IMR-90 (cell line): Measurements from ENCODE around the gene NCS1. TPM values are rescaled to one million over a fixed set of nuclear protein-coding genes. Genes with fewer than 3 reads are reported as not detected.
A peak's percentile ranks its signal among the peaks of the same experiment; 100 is the strongest.

Source experiments
- ATAC-seq: fragments of 200-7000 bp; cut with Tn5 transposase; 2 replicates; pipeline ENCODE4 v1.9.1; 2020; ENCODE audit warnings: low read depth, mild to moderate bottlenecking, moderate library complexity
- BruUV-seq: library from RNA; stranded (reverse); fragments of 400-500 nt; replicated peaks from 2 replicates; lab custom pipeline; 2021; lab: Mats Ljungman, UMichigan
- CTCF ChIA-PET: fragments of 300-600 bp; formaldehyde crosslinking; extraction: SDS; loops from one replicate; lab custom pipeline; 2021; ENCODE audit warnings: antibody characterized with exemption; lab: Yijun Ruan, JAX
- POLR2A ChIA-PET: fragments of 300-600 bp; sonication (Branson Sonifier 250); formaldehyde crosslinking; loops from one replicate; lab custom pipeline; 2022; ENCODE audit warnings: antibody characterized with exemption; ENCODE audit not compliant: unreplicated experiment; lab: Charles Lee
- DNase-seq: peaks from one replicate; pipeline ENCODE4 v3.0.0; 2013
- H2AFZ ChIP-seq: replicated peaks from 2 replicates; pipeline ENCODE3; 2013; ENCODE audit warnings: low read length, mild to moderate bottlenecking; ENCODE audit not compliant: poor library complexity
- H2AK5ac ChIP-seq: 2 replicates; pipeline ENCODE4 v1.6.1; 2013; ENCODE audit warnings: low read depth, low read length, inconsistent platforms
- H2AK9ac ChIP-seq: replicated peaks from 2 replicates; pipeline ENCODE3; 2013; ENCODE audit warnings: mild to moderate bottlenecking, low read depth, low read length, moderate library complexity; ENCODE audit not compliant: poor library complexity
- H2BK120ac ChIP-seq: 2 replicates; pipeline ENCODE4 v1.6.1; 2013; ENCODE audit warnings: low read depth, low read length, inconsistent platforms
- H2BK15ac ChIP-seq: 3 replicates; pipeline ENCODE4 v1.6.1; 2013; ENCODE audit warnings: low read depth, low read length, inconsistent platforms
- H2BK20ac ChIP-seq: 2 replicates; pipeline ENCODE4 v1.6.1; 2013; ENCODE audit warnings: low read depth, mild to moderate bottlenecking, inconsistent platforms, low read length, moderate library complexity
- H2BK5ac ChIP-seq: 2 replicates; pipeline ENCODE4 v1.6.1; 2013; ENCODE audit warnings: mild to moderate bottlenecking, low read depth, low read length, inconsistent platforms; ENCODE audit not compliant: poor library complexity, severe bottlenecking
- H3K14ac ChIP-seq: replicated peaks from 2 replicates; pipeline ENCODE4 v1.6.1; 2013; ENCODE audit warnings: low read depth, low read length, inconsistent platforms
- H3K18ac ChIP-seq: 2 replicates; pipeline ENCODE4 v1.6.1; 2013; ENCODE audit warnings: low read depth, low read length, control low read depth
- H3K23ac ChIP-seq: 2 replicates; pipeline ENCODE4 v1.6.1; 2013; ENCODE audit warnings: low read depth, low read length, inconsistent platforms
- H3K27ac ChIP-seq: 2 replicates; pipeline ENCODE4 v1.5.1; 2013; ENCODE audit warnings: mild to moderate bottlenecking, control low read depth, low read length; ENCODE audit not compliant: insufficient read depth
- H3K27me3 ChIP-seq: 2 replicates; pipeline ENCODE4 v1.6.1; 2013; ENCODE audit warnings: low read length; ENCODE audit not compliant: control insufficient read depth, insufficient read depth
- H3K36me3 ChIP-seq: 2 replicates; pipeline ENCODE4 v1.6.1; 2013; ENCODE audit warnings: low read length, mixed read lengths; ENCODE audit not compliant: control insufficient read depth, insufficient read depth
- H3K4ac ChIP-seq: 2 replicates; pipeline ENCODE4 v1.6.1; 2013; ENCODE audit warnings: low read depth, low read length, inconsistent platforms
- H3K4me1 ChIP-seq: 2 replicates; pipeline ENCODE4 v1.6.1; 2013; ENCODE audit warnings: low read length, mixed read lengths; ENCODE audit not compliant: control insufficient read depth, insufficient read depth
- H3K4me2 ChIP-seq: 2 replicates; pipeline ENCODE4 v1.6.1; 2013; ENCODE audit warnings: low read depth, mild to moderate bottlenecking, control low read depth, low read length, moderate library complexity
- H3K4me3 ChIP-seq: 2 replicates; pipeline ENCODE4 v1.5.1; 2013; ENCODE audit warnings: low read depth, mild to moderate bottlenecking, control low read depth, low read length, moderate library complexity; ENCODE audit not compliant: insufficient read depth
- H3K56ac ChIP-seq: 2 replicates; pipeline ENCODE4 v1.6.1; 2013; ENCODE audit warnings: low read length, inconsistent platforms; ENCODE audit not compliant: insufficient read depth; ENCODE audit errors: extremely low read depth
- H3K79me1 ChIP-seq, 2 experiments: 2 replicates each; pipeline ENCODE4 v1.6.1; 2013; ENCODE audit warnings: low read length in 2 of 2, inconsistent platforms in 1 of 2, low read depth in 1 of 2
- H3K9ac ChIP-seq: 2 replicates; pipeline ENCODE4 v1.6.1; 2013; ENCODE audit warnings: low read depth, low read length, control low read depth
- H3K9me1 ChIP-seq: 2 replicates; pipeline ENCODE4 v1.6.1; 2013; ENCODE audit warnings: low read length, inconsistent platforms; ENCODE audit not compliant: insufficient read depth
- H3K9me3 ChIP-seq: 2 replicates; pipeline ENCODE4 v1.6.1; 2013; ENCODE audit warnings: low read length; ENCODE audit not compliant: control insufficient read depth, insufficient read depth
- H4K20me1 ChIP-seq: 2 replicates; pipeline ENCODE4 v1.6.1; 2013; ENCODE audit warnings: low read length, inconsistent platforms; ENCODE audit not compliant: insufficient read depth
- H4K5ac ChIP-seq: 2 replicates; pipeline ENCODE4 v1.6.1; 2013; ENCODE audit warnings: mild to moderate bottlenecking, low read depth, low read length, control low read depth
- H4K8ac ChIP-seq, 2 experiments: 2 replicates each; pipeline ENCODE4 v1.6.1; 2013; ENCODE audit warnings: low read depth in 2 of 2, low read length in 2 of 2, control low read depth in 1 of 2, inconsistent platforms in 1 of 2
- H4K91ac ChIP-seq: 2 replicates; pipeline ENCODE4 v1.6.1; 2013; ENCODE audit warnings: low read depth, low read length, inconsistent platforms; ENCODE audit not compliant: insufficient read depth
- BHLHE40 ChIP-seq: fragments of 150-350 bp; IDR thresholded peaks from 2 replicates; pipeline ENCODE4 v1.6.1; 2016; ENCODE audit warnings: mild to moderate bottlenecking, low read depth, low read length
- CEBPB ChIP-seq: IDR thresholded peaks from 2 replicates; pipeline ENCODE4 v1.6.1; 2012; ENCODE audit warnings: low read depth, low read length, improper control_type of control experiment
- CHD1 ChIP-seq: IDR thresholded peaks from 2 replicates; pipeline ENCODE4 v1.6.1; 2012; ENCODE audit warnings: low read depth, low read length, improper control_type of control experiment
- ELK1 ChIP-seq: fragments of 150-350 bp; IDR thresholded peaks from 2 replicates; pipeline ENCODE4 v1.6.1; 2016; ENCODE audit warnings: low read depth, mild to moderate bottlenecking, low read length, moderate library complexity, borderline replicate concordance
- FOS ChIP-seq: fragments of 150-350 bp; IDR thresholded peaks from 2 replicates; pipeline ENCODE4 v1.6.1; 2016; ENCODE audit warnings: low read depth, low read length
- MAFK ChIP-seq: IDR thresholded peaks from 2 replicates; pipeline ENCODE4 v1.6.1; 2012; ENCODE audit warnings: low read depth, low read length, improper control_type of control experiment
- MAZ ChIP-seq: IDR thresholded peaks from 2 replicates; pipeline ENCODE4 v1.6.1; 2012; ENCODE audit warnings: low read depth, mild to moderate bottlenecking, low read length, improper control_type of control experiment, moderate library complexity, borderline replicate concordance
- MXI1 ChIP-seq: IDR thresholded peaks from 2 replicates; pipeline ENCODE4 v1.6.1; 2012; ENCODE audit warnings: low read depth, mild to moderate bottlenecking, low read length, moderate library complexity, borderline replicate concordance
- NFE2L2 ChIP-seq: fragments of 150-350 bp; IDR thresholded peaks from 2 replicates; pipeline ENCODE4 v1.6.1; 2016; ENCODE audit warnings: low read depth, mild to moderate bottlenecking, low read length
- POLR2A ChIP-seq: IDR thresholded peaks from 2 replicates; pipeline ENCODE4 v1.6.1; 2012; ENCODE audit warnings: mild to moderate bottlenecking, low read depth, low read length
- RAD21 ChIP-seq: IDR thresholded peaks from 2 replicates; pipeline ENCODE4 v1.6.1; 2012; ENCODE audit warnings: low read length, improper control_type of control experiment
- RCOR1 ChIP-seq: IDR thresholded peaks from 2 replicates; pipeline ENCODE4 v1.6.1; 2012; ENCODE audit warnings: mild to moderate bottlenecking, low read length, improper control_type of control experiment; ENCODE audit not compliant: insufficient replicate concordance
- RFX5 ChIP-seq: IDR thresholded peaks from 2 replicates; pipeline ENCODE4 v1.8.0; 2012; ENCODE audit warnings: low read depth, mild to moderate bottlenecking, low read length, moderate library complexity
- SMC3 ChIP-seq: fragments of 150-350 bp; IDR thresholded peaks from 2 replicates; pipeline ENCODE4 v1.6.1; 2016; ENCODE audit warnings: low read depth, mild to moderate bottlenecking, antibody characterized with exemption, low read length, moderate library complexity
- WGBS, 2 experiments: methylation state at CpG; one replicate each; pipeline versions ENCODE4 v1.1.5 to v1.1.7; 2013; ENCODE audit warnings: missing lambda C conversion rate in 2 of 2; ENCODE audit not compliant: insufficient read length in 1 of 2; ENCODE audit errors: extremely low coverage in 2 of 2; 5-methylcytosine and 5-hydroxymethylcytosine counted together
- dilution Hi-C: fragments of 300-500 bp; cut with HindIII; formaldehyde crosslinking; loops from one replicate; pipeline ENCODE4 v1.14.3; 2018; ENCODE audit warnings: low sequenced_read_pairs; ENCODE audit not compliant: unreplicated experiment
- in situ Hi-C: fragments of 300-500 bp; cut with MboI; formaldehyde crosslinking; loops from 3 replicates; pipeline ENCODE4 v1.14.3; 2019; ENCODE audit warnings: low sequenced_read_pairs, inconsistent platforms, mixed read lengths
- intact Hi-C: fragments of 100-400 bp; cut with micrococcal nuclease; formaldehyde crosslinking; loops from 2 replicates; pipeline ENCODE4 v1.10.0; 2022
- polyA plus RNA-seq, 3 experiments: library from polyadenylated mRNA; depleted of rRNA; stranded (reverse); fragments of >200 nt; gene quantifications; 2 replicates each; pipeline ENCODE4 v1.2.3, GENCODE V29; 2012; ENCODE audit warnings: low replicate concordance in 1 of 3
- total RNA-seq: library from RNA; depleted of rRNA; stranded (reverse); fragments of >200 nt; gene quantifications from 2 replicates; pipeline ENCODE4 v1.2.3, GENCODE V29; 2012
- TF ChIP-seq, protein P1 (sequence below): conservative IDR thresholded peaks from 2 replicates; pipeline ENCODE4 v1.5.1; 2012; ENCODE audit warnings: mild to moderate bottlenecking, low read depth, low read length, improper control_type of control experiment
- TF ChIP-seq, protein P2 (sequence below): fragments of 150-350 bp; IDR thresholded peaks from 2 replicates; pipeline ENCODE4 v1.6.1; 2017; ENCODE audit warnings: mild to moderate bottlenecking, antibody characterized with exemption, low read length, low read depth

Gene NCS1
- total and polyA plus RNA-seq, 2 of the 4 experiments (the other 2 are of a cell fraction), result 41.0 to 60.5 TPM

DNA sequence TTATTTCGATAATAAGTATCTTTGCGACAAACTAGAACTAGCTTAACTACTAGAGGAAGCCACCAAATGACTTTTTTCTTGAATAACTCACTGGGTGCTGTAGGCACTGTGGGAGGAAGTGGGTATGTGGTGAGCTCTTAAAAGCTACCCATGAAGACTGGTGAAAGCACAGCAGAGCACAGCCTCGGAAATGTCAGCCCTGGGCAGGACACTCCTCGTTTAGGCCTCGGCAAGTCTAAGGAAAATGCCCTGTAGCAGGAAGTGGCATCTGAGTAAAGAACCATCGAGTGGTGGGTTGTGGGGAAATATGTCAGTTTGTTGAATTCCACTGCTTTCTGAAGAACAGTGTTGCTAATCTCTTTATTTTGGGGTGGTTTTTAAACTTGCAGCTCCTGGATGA lies 44.0 kb upstream of the NCS1 start:
- Histone ChIP-seq H3K27me3 (no peaks in the 10 kb centered on the region), H2BK120ac (peak overlapping the region; percentile 92), H3K9me1 (peaks cover 3% of the 10 kb centered on the region), H4K5ac (peak overlapping the region; percentile 23), H2AK5ac (peak overlapping the region; percentile 91), H3K27ac (peak overlapping the region; percentile 83), H3K14ac (peak overlapping the region; percentile 96), H3K36me3 (peaks cover 20% of the 10 kb centered on the region), H2AK9ac (no peak overlapping the region), H3K18ac (peak overlapping the region; percentile 62), H4K8ac (peak overlapping the region; percentile 30 to 89), H2BK5ac (peak overlapping the region; percentile 81), H3K4me3 (no peak overlapping the region), H3K9me3 (no peaks in the 10 kb centered on the region), H4K20me1 (peaks cover 5% of the 10 kb centered on the region; the same call in 1 of the 2 replicates), H3K23ac (peak overlapping the region; percentile 93), H3K56ac (peak overlapping the region; percentile 46), H3K4me2 (no peak overlapping the region), H3K4me1 (peaks cover 18% of the 10 kb centered on the region), H3K79me1 (peaks cover 0 to 9% of the 10 kb centered on the region in 2 experiments; a peak in 2 of 4 replicates), H3K4ac (peak overlapping the region; percentile 96), H2BK20ac (peak overlapping the region; percentile 79; the same call in 1 of the 2 replicates), H3K9ac (peak overlapping the region; percentile 37; the same call in 1 of the 2 replicates), H2BK15ac (peak overlapping the region; percentile 63; the same call in 1 of the 3 replicates), H4K91ac (peak overlapping the region; percentile 77), H2AFZ (no peak overlapping the region)
- CTCF ChIA-PET, result no interaction called here
- POLR2A ChIA-PET, result no interaction called here
- dilution Hi-C loops, result no loop called here
- TF ChIP-seq, protein P1, sequence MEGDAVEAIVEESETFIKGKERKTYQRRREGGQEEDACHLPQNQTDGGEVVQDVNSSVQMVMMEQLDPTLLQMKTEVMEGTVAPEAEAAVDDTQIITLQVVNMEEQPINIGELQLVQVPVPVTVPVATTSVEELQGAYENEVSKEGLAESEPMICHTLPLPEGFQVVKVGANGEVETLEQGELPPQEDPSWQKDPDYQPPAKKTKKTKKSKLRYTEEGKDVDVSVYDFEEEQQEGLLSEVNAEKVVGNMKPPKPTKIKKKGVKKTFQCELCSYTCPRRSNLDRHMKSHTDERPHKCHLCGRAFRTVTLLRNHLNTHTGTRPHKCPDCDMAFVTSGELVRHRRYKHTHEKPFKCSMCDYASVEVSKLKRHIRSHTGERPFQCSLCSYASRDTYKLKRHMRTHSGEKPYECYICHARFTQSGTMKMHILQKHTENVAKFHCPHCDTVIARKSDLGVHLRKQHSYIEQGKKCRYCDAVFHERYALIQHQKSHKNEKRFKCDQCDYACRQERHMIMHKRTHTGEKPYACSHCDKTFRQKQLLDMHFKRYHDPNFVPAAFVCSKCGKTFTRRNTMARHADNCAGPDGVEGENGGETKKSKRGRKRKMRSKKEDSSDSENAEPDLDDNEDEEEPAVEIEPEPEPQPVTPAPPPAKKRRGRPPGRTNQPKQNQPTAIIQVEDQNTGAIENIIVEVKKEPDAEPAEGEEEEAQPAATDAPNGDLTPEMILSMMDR, result no peak
- no peak for TF ChIP-seq CHD1
- no peak for TF ChIP-seq RFX5
- no peak for TF ChIP-seq SMC3
- no peak for TF ChIP-seq MAZ
- no peak for TF ChIP-seq FOS
- TF ChIP-seq RAD21, result no peak
- no peak for TF ChIP-seq NFE2L2
- TF ChIP-seq POLR2A, result no peak
- no peak for TF ChIP-seq BHLHE40
- TF ChIP-seq, protein P2, sequence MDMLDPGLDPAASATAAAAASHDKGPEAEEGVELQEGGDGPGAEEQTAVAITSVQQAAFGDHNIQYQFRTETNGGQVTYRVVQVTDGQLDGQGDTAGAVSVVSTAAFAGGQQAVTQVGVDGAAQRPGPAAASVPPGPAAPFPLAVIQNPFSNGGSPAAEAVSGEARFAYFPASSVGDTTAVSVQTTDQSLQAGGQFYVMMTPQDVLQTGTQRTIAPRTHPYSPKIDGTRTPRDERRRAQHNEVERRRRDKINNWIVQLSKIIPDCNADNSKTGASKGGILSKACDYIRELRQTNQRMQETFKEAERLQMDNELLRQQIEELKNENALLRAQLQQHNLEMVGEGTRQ, result no peak
- TF ChIP-seq CEBPB, result no peak
- no peak for TF ChIP-seq RCOR1
- TF ChIP-seq ELK1, result no peak
- TF ChIP-seq MAFK, result no peak
- no peak for TF ChIP-seq MXI1
- intact Hi-C loops, result no loop called here
- no CpG with 5 or more reads among the region's 6 CpGs for WGBS, 2 experiments
- DNase-seq (no peak), ATAC-seq (no peak)
- BruUV-seq, result no TSS peak
- in situ Hi-C loops, result no loop called here
